IPS DF 19.7 (cell line): ENCODE measurements around the gene RBX1.
"Not testable (repeated sequence)": the region's sequence is repeated elsewhere in the genome, so short reads cannot be mapped to it uniquely, and the experiment has no call there.

ENCODE experiments used
- DNase-seq: peaks from one replicate; pipeline ENCODE4 v3.0.0-alpha.2; 2013; ENCODE audit warnings: low read depth, low spot score

Gene RBX1

DNA sequence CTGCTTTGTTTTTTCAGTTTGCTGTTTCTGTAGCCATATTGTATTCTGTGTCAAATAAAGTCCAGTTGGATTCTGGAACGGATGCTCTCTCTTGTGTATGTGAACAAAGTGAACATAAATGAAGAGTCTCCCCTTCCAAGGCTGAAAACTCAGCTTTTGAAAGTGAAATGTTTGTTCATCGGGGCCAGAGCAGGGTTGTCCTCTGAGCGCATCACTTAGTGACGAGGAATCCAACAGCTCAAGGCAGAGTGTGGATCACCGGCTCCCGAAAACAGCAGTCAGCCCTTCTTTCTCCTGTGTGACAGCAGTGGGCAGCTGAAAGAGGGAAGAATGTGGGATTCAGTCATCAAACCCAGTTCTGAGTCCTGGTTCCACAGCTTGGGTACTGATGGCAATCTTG, 21.4 kb downstream of the RBX1 start:
- no peak for DNase-seq

DNA sequence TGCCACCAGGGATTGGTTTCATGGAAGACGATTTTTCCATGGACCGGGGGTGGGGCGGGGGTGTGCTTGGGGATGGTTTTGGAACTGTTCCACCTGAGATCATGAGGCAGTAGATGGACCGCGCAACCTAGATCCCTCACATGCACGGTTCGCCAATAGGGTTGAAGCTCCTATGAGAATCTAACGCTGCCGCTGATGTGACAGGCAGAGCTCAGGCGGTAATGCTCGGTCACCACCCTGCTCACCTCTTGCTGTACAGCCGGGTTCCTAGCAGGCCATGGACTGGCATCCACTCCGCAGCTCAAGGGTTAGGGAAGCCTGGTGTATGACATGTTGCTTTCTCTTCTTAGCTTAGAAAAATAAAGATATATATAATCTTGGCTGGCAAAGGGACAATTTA, 22.0 kb downstream of the RBX1 start:
- no peak for DNase-seq

DNA sequence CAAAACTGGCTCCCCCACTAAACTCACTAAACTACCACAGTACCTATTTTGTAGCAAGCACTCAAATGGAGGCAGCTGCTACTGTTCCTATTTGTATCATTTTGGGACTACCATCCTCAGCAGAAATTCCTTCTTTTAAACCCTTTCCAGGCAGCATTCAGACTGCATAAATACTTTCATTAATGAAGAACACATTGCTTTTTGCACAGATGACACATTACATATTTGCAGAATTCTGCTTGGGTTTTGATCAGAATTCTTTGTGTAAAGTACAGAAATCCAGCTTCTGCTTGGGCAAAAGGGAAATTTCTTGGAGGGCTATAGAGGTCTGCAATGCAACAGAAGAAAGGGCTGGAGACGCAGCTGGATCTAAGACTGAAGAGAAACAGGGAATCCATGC, 24.2 kb downstream of the RBX1 start:
- no peak for DNase-seq

DNA sequence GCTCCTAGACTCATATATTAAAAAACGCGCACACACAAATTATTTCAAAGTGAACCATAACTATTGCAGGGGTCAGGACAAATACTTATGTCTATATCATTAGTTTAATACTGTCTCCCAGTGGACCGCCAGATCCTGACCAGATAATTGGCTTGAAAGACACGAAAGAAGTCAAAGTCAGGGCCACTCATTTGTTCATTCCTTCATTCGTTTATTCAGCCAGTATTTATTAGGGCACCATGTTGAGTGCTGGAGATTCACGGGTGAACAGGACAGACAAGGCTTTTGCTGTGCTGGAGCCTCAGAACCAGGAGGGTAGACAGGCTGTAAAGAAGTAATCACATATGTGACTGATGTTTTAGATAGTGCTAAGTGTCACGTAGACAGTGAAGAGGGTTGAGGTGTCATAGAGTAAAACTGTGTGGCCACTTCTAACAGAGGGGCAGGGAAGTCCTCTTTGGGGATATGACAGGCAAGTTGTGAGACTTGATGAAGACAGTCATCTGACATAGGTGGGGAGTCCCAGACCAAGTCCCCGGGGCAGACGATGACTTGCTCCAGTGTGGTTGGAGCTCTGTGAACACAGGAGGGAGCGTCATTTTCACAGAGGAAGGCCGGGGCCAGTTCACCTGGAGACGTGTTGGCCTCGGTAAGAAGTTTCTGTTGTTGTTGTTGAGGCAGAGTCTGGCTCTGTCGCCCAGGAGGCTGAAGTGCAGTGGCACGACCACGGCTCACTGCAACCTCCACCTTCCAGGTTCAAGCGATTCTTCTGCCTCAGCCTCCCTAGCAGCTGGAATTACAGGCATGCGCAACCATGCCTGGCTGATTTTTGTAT, 25.9 kb downstream of the RBX1 start:
- no peak for DNase-seq

DNA sequence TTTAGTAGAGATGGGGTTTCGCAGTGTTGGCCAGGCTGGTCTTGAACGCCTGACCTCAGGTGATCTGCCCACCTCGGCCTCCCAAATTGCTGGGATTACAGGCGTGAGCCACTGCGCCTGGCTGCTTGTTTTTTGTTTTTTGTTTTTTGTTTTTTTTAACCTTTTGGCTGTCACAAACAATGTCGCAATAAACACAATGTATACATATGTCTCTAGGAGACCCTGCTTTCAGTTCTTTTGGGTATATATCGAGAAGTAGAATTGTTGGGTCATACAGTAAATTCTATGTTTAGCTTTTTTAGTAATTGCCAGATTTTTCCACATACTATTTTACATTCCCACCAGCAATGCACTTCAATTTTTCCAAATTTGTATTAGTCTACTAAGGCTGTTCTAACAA, 28.0 kb downstream of the RBX1 start:
- no peak for DNase-seq

DNA sequence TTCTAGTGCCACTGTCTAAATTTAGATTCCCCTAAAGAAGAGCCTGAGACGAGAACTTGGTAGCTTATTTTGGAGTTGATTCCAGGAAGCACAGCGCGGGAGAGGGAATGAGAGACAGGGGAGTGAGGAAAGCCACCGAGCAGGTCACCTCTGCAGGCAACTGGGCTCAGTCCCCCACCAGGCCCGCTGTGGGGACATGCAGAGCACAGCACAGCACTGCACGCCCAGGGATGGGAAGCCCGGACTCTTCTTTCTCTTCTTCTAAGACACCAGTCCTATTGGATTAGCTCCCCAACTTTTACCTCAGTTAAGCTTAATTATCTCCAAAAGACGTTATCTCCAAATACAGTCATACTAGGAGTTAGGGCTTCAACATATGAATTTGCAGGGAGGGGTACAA, 28.7 kb downstream of the RBX1 start:
- no peak for DNase-seq

DNA sequence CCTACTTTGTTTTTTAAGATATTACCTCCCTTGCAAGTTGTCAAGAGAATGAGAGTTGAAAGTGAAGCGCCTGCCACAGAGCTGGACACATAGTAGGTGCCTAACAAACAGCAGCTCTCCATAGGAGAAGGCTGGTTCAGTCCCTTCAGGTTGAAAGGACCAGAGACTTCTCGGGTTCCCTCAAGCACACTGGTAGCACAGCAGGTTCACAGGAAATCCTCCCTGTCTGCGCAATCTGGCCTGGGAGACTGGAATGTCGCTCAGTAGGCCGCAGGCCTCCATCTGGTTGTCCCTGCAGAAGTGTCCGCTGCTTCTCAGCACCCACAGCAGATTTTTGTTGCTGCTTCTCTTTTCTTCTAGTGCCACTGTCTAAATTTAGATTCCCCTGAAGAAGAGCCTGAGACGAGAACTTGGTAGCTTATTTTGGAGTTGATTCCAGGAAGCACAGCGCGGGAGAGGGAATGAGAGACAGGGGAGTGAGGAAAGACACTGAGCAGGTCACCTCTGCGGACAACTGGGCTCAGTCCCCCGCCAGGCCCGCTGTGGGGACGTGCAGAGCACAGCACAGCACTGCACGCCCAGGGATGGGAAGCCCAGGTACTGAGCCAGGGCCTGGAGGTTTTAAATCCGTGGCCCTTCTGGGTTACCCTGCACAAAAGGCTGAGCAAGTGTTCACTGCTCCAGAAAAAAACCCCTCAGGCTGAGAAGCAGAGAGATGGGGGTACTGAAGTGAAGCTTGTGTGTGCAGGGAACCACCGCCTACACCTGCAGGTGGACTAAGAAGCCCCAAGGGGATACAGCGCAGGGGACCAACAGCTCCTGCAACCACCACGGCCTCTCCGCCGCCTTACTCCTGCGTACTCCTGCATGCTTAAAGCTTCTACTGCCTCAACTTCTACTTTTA, 31.6 kb downstream of the RBX1 start:
- no peak for DNase-seq

DNA sequence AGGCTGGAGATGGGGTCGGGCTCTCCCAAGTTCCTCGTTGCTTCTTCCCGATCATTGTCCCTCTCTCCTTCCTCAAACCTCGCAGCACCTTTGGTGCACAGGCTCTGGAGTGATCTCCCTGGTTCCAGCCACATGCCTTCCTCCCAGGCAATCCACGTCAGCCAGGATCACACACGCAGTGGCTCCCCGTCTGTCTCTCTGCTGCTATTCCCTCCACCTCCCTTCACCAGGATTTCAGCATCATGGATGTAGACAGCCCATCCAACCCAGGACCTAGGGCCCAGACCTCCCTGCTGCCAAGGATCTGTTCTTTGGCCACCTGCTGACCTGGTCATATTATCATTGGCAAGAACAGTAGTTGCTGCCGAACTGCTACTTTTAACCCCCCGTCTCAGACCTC, 40.1 kb downstream of the RBX1 start:
- DNase-seq = no peak

DNA sequence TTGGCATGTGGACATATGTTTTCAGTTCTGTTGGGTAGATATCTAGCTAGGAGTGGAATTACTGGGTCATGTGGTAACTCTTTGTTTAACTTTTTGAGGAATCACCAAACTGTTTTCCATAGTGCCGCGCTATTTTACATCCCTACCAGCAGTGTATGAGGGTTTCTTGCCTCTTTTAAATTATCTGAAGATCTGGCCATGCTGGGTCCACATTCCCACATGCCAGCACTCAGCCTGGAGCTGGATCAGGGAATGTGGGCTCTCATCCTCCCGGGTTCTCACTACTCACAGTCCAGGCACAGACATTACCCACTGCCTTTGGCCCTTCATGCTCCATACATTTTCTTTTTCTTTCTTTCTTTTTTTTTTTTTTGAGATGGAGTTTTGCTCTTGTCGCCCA, 44.6 kb downstream of the RBX1 start:
- DNase-seq = no peak

DNA sequence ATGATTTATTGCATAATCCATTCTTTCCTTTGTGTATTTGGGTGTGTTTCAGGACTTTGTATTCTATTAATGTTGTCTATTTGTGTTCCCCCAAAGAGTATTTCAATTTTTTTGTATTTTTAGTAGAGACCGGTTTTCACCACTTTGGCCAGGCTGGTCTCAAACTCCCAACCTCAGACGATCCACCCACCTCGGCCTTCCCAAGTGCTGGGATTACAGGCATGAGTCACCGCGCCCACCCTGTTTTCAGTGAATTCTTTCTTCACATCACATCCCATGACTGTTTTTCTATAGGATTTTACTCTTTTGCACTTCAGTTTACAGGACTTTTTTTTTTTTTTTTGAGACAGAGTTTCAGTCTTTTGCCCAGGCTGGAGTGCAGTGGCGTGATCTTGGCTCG, 46.3 kb downstream of the RBX1 start:
- no peak for DNase-seq

DNA sequence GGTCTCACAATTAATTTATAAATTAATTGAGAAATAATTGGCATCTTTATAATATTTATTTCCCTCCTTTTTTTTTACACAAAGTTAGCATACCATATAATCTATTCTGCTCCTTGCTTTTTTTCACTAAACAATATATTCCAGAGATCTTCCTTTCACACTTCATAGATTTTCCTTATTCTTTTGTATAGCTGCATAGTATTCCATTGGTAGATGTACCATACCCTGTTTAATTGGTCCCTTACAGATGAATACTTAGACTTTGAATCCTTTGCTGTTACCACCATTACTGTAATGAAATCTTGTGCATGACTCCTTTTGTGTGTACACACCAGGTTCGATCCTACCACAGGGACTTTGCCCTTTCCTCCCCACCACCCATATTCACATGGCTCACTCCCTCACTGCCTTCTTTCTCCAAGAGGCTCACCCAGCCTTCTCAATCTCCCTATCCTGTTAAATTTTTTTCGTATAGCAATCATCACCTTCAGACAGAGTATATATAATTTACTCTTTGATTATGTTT, 48.9 kb downstream of the RBX1 start:
- no peak for DNase-seq

DNA sequence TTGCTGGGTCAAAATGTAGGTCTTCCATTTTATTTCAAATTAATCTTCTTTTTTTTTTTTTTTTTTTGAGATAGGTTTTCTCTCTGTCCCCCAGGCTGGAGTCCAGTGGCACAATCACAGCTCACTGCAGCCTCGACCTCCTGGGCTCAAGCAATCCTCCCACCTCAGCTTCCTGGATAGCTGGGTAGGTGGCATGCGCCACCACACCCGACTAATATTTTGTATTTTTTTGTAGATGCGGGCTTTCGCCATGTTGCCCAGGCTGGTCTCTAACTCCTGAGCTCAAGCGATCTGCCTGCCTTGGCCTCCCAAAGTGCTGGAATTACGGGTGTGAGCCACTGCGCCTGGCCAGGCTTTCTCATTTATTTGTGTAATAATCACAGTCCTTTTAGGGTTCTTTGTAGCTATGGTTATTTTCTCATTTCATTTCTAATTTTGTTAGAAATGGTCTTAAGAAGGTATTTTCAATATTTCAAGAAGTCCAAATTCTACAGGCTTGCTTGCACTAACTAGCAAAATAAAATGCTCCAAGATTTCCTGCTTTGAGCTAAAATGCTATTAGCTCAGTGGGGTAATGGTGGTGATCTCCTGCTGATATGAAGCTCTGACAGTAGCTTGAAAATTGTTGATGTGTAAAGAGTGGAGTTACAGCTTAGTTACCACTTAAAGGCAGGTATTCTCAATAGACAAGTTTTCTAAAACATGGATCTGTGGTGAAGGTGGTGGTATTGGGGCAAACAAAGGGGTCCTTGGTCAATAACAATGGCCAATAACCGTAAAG, 50.0 kb downstream of the RBX1 start:
- DNase-seq = no peak

DNA sequence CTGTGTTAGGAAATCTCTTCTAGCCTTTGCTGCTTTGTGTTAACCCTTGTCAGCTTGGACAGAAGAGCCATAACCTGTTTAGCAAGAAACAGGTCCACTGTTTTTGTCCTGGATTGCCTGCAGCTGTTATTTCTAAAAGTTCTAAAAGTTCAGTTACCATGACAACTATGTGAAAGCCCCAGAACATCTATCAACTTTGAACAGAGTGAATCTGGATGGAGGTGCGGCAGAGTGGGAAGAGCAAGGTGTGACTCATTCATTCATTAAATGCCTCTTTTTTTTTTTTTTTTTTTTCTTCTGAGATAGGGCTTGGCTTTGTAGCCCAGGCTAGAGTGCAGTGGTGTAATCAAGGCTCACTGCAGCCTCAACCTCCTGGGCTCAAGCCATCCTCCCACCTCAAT, 50.5 kb downstream of the RBX1 start:
- no peak for DNase-seq

DNA sequence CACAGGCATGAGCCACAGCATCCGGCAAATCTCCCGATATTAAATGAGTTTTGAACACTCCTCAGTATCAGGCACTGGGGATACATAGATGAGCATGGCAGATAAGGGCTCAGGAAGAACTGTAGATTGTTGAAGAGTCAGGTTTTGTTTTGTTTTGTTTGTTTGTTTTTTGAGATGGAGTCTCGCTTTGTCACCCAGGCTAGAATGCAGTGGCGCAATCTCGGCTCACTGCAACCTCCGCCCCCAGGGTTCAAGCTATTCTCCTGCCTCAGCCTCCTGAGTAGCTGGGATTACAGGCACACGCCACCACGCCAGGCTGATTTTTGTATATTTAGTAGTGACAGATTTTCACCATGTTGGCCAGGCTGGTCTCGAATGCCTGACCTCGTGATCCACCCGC, 51.2 kb downstream of the RBX1 start:
- not testable (repeated sequence) for DNase-seq

DNA sequence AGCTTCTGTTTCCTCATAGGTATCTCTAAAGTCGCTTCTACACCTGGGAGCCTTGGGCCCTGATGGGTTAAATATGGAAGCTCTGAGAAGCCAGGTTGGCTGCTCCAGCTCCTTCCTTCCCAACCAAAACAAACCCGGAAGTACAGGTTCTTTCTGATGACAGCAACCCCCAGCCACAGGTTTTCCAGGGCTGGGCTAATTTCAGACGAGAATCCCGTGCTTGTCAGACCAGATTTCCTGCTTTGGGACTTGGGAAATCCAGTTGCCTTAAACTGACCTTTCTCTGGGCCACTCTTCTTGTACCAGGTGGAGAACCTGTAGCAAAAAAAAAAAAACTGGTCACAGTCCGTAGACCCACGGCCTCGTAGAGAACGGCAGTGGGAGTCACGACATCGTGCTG, 51.9 kb downstream of the RBX1 start:
- no peak for DNase-seq

DNA sequence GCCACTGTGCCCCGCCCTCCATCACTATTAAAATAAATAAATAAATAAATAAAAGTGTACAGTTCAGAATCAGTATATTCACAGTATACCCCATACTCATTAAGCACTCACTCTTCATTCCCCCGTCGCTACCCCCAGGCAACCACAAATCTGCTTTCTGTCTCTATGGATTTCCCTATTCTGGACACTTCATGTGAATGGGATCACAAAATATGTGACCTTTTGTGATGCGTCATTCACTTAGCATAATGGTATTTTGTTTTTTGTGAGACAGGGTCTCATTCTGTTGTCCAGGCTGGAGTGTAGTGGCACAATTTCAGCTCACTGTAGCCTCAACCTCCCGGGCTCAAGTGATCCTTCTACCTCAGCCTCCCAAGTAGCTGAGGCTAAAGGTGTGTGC, 52.8 kb downstream of the RBX1 start:
- no peak for DNase-seq

DNA sequence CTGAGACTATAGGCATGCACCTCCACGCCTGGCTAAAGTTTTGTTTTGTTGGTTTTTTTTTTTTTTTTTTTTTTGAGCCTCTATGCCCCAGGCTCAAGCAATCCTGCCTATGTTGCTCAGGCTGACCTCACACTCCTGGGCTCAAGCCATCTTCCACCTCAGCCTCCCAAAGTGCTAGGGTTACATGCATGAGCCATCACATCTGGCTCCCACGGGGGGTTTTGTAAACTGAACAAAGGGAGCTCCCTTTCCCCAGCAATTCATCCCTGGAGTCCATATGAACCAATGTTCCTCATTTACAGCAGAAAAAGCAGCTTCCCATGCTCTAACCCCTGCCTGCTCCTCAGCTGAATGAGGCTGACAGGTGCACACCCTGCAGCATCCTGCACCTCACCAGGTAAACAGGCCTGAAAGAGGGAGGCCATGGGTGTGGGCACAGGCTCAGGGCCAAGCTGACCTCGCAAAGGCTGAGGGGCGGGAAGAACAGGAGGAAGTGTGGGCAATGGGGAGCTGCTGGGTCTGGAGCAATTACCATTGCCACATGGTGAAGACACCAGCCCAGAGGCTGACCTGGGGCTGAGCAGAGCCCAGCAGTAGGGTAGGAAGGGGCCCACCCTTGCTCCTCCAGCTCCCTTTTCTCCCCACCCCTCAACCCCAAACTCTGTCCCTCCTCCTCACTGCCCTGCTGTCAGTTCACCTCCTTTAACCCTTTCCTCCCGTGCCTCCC, 58.2 kb downstream of the RBX1 start:
- no peak for DNase-seq

DNA sequence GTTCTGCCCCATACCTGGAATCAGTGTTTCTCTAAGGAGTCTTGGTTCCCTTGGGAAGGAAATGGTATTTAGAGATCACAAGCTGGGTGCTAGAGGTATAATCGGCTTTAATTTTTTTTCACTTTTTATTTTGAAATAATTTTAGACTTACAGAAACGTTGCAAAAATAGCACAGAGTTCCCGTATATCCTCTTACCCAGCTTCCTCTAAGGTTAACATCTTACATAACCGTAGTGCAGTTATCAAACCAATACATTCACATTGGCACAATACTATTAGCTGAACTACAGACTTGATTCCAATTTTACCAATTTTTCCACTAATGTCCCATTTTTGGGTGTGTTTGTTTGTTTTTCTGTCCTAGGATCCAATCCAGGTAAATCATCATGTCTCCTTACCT, 63.8 kb downstream of the RBX1 start:
- no peak for DNase-seq

DNA sequence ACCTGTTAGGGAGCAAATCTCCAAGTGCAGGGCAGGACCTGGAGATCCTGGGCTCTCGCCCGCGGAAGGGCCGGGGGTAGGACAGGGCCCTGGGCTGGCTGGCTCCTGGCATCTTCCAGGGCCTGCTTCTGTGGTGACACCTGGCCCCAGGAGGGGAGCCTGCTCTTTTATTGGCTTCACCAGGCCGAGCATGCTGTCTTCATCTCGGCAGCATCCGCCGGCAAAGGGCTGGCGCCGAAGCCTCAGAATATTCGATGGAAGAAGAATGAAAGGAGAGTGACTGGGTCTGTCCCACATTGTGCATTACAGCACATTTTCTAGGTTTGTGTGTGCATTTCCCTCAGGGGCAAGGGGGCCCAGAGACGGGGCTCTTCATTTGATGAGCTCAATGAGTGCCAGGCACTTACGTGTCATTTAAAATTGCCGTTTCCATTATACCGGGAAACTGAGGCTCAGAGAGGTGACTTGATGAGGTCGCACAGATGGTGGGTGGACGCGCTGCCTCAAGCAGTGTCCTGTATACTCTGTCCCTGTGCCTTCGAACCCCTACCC, 70.0 kb downstream of the RBX1 start:
- DNase-seq = no peak

DNA sequence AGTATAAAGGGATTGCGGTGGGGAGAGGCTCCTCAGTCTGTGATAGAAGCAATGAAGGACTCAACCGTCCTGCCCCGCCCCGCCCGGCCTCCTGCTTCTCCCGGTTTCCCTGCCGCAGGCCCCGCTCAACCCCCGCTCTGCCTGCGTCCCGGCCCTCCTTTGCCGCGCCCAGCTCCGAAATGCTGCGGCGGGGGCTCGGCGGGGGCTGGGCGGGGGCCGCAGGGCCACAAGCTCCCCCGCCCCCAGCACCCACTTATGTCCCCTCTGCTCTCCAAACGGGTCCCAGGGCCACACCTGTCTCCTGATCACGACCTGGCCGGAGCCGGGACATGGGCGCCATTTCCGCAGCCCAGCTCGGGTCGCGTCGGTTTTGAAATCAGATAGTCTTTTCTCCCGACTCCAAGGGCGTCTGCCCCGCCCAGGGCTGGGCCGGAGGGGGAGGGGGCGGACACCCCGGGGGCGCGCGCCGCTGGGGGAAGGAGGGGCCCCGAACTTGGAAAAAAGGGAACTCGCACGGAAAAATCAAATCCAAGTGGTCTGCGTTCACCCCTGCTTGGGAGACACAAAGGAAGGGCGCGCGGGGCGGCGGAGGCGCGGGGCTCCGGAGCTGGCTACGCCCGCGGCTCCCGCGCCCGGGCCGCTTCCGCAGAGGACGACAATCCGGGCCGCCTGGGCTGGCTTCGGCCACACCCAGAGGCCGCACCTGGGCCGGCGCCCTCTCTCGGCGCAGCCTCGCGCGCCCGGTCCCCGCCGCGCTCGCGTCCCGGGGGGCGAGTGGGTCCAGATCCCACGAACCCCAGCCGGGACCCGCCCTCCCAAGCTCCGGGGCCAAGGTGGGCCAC, 70.7 kb downstream of the RBX1 start:
- no peak for DNase-seq
